ENCODE results near the gene TRAK2.

- TF ChIP-seq POLR2A (IDR thresholded peaks at IDR 0.05) (no peak), CTCF (IDR thresholded peaks at IDR 0.05) (no peak)
These were observed 25.3 kb downstream of the TRAK2 start for GRCh38 chr2:201425952-201426351.

Data from heart left ventricle (tissue), 13 donors.